ENCODE data around the gene PICK1. TPM values are rescaled to one million over a fixed set of nuclear protein-coding genes. Genes with fewer than 3 reads are reported as not detected.
"Not testable (repeated sequence)": the region's sequence is repeated elsewhere in the genome, so short reads cannot be mapped to it uniquely, and the experiment has no call there.

The PICK1 gene
- total and polyA plus RNA-seq, 2 of the 8 experiments (the other 6 are each of a cell fraction or from before 2014, with no cell fraction given), result 20.4 to 22.9 TPM

- not testable (repeated sequence) for H3K4ac ChIP-seq (replicated peaks; ENCODE audit: insufficient read length, low read depth, low read length); H3K27ac ChIP-seq (ENCODE audit: low read depth, low read length); H3K56ac ChIP-seq (replicated peaks; ENCODE audit: insufficient read length, low read depth, low read length); H3K23ac ChIP-seq (ENCODE audit: insufficient read length); H2BK5ac ChIP-seq (ENCODE audit: low read depth, low read length); H2BK120ac ChIP-seq (replicated peaks; ENCODE audit: low read depth, low read length); H2AK5ac ChIP-seq (ENCODE audit: low read depth, low read length); H3K23me2 ChIP-seq (ENCODE audit: low read depth, low read length); H3K4me2 ChIP-seq (ENCODE audit: insufficient read depth in 1 of 2, low read depth in 2 of 2, low read length in 2 of 2); DNase-seq (ENCODE audit: low read depth in 1 of 2, low spot score in 2 of 2); H2BK15ac ChIP-seq (ENCODE audit: low read length); H3K9me3 ChIP-seq (ENCODE audit: insufficient read depth in 2 of 2, low read depth in 1 of 2, low read length in 1 of 2); H3K36me3 ChIP-seq (ENCODE audit: control insufficient read depth in 2 of 4, insufficient read depth in 4 of 4, low read length in 3 of 4); H4K5ac ChIP-seq (ENCODE audit: insufficient read length, low read depth, low read length); H3K79me2 ChIP-seq (ENCODE audit: control insufficient read depth in 1 of 2, insufficient read depth in 2 of 2, low read length in 2 of 2); H2AFZ ChIP-seq (ENCODE audit: low read length); H4K20me1 ChIP-seq (replicated peaks in 1 of 2; ENCODE audit: control insufficient read depth in 1 of 2, insufficient read depth in 2 of 2, low read length in 2 of 2); H3K18ac ChIP-seq (ENCODE audit: extremely low read depth, low read length); H2BK12ac ChIP-seq (ENCODE audit: low read depth, low read length); H3K4me3 ChIP-seq (ENCODE audit: extremely low read depth in 1 of 4, insufficient read depth in 2 of 4, low read depth in 3 of 4, low read length in 4 of 4); H3K9ac ChIP-seq (replicated peaks in 1 of 4; ENCODE audit: extremely low read depth in 1 of 4, low read depth in 3 of 4, low read length in 3 of 4); H3K79me1 ChIP-seq (ENCODE audit: low read depth, low read length); FAIRE-seq; H3K14ac ChIP-seq (ENCODE audit: insufficient read length); H4K91ac ChIP-seq (replicated peaks; ENCODE audit: insufficient read length, low read length); H2BK20ac ChIP-seq (ENCODE audit: low read length); H4K8ac ChIP-seq (ENCODE audit: extremely low read depth, insufficient read depth, low read length)
- Histone ChIP-seq H3K27me3 (replicated peaks in 1 of 4; ENCODE audit: control insufficient read depth in 3 of 4, extremely low read depth in 1 of 4, insufficient read depth in 3 of 4, low read length in 3 of 4) (peaks cover 7 to 37% (median 33%) of the 10 kb centered on the region in 4 experiments), H3K4me1 (replicated peaks in 1 of 4; ENCODE audit: control insufficient read depth in 3 of 4, insufficient read depth in 4 of 4, low read length in 3 of 4) (peaks cover 0 to 23% (median 16%) of the 10 kb centered on the region in 4 experiments; a peak in 6 of 7 replicates)
- ChIA-PET CTCF (ENCODE audit: partially characterized antibody) (interaction anchor here (0.5 to 1.6 kb wide), 8 partner anchors 9 to 146 kb away, joined by 3 to 6 read pairs (median 3); no protein-coding TSS in a partner anchor), POLR2A (ENCODE audit: partially characterized antibody) (interaction anchor here (0.6 to 1.5 kb wide), 2 partner anchors 12 to 13 kb away, joined by 3 read pairs; no protein-coding TSS in a partner anchor)
- 91% methylated on average over 2 of the region's 2 CpGs; no CpG with 5 or more reads in 1 of the 2 experiments for whole genome bisulfite sequencing, 2 experiments (ENCODE audit: extremely low coverage in 1 of 2, insufficient coverage in 1 of 2, insufficient read length in 1 of 2, insufficient replicate concordance in 2 of 2, low coverage in 1 of 2, low lambda C conversion rate in 2 of 2, missing lambda C conversion rate in 1 of 2)
These were observed 22.0 kb downstream of the PICK1 start for GRCh38 chr22:38079208-38079607.
